HEK293T (cell line): Measurements from ENCODE around the gene KRT33A.
A peak's percentile ranks its signal among the peaks of the same experiment; 100 is the strongest.
"Not testable (repeated sequence)": the region's sequence is repeated elsewhere in the genome, so short reads cannot be mapped to it uniquely, and the experiment has no call there.

Experiments used
- CTCF ChIA-PET: fragments of 350-600 bp; formaldehyde crosslinking; extraction: SDS; loops from one replicate; lab custom pipeline; 2021; ENCODE audit warnings: antibody characterized with exemption, inconsistent platforms; lab: Yijun Ruan, JAX
- POLR2A ChIA-PET: fragments of 350-600 bp; formaldehyde crosslinking; extraction: SDS; loops from one replicate; lab custom pipeline; 2020; ENCODE audit warnings: antibody characterized with exemption, inconsistent platforms; lab: Yijun Ruan, JAX
- DNase-seq: peaks from one replicate; pipeline ENCODE4 v3.0.0; 2012; ENCODE audit warnings: mixed read lengths; ENCODE audit errors: extremely low spot score
- ARNT ChIP-seq: fragments of 450-650 bp; IDR thresholded peaks from 2 replicates; pipeline ENCODE4 v1.6.1; 2017; ENCODE audit warnings: mild to moderate bottlenecking
- BHLHE40 ChIP-seq: fragments of 450-650 bp; IDR thresholded peaks from 2 replicates; pipeline ENCODE4 v1.6.1; 2016; ENCODE audit warnings: mild to moderate bottlenecking, moderate library complexity, borderline replicate concordance
- CTBP1 ChIP-seq: fragments of 450-650 bp; IDR thresholded peaks from 2 replicates; pipeline ENCODE4 v1.6.1; 2016; ENCODE audit warnings: borderline replicate concordance
- ELF4 ChIP-seq: fragments of 450-650 bp; IDR thresholded peaks from 2 replicates; pipeline ENCODE4 v1.6.1; 2017; ENCODE audit warnings: antibody characterized with exemption
- FOXA1 ChIP-seq: fragments of 450-650 bp; IDR thresholded peaks from 2 replicates; pipeline ENCODE4 v1.6.1; 2016; ENCODE audit warnings: mild to moderate bottlenecking
- FOXK2 ChIP-seq: fragments of 450-650 bp; IDR thresholded peaks from 2 replicates; pipeline ENCODE4 v1.6.1; 2016; ENCODE audit warnings: mild to moderate bottlenecking
- FOXM1 ChIP-seq: fragments of 450-650 bp; IDR thresholded peaks from 2 replicates; pipeline ENCODE4 v1.6.1; 2017; ENCODE audit warnings: mild to moderate bottlenecking, borderline replicate concordance
- HDGF ChIP-seq: fragments of 450-650 bp; IDR thresholded peaks from 2 replicates; pipeline ENCODE4 v1.6.1; 2017; ENCODE audit warnings: antibody characterized with exemption, borderline replicate concordance
- L3MBTL2 ChIP-seq: fragments of 450-650 bp; conservative IDR thresholded peaks from 2 replicates; pipeline ENCODE4 v1.6.1; 2016; ENCODE audit warnings: mild to moderate bottlenecking
- LEF1 ChIP-seq: fragments of 450-650 bp; IDR thresholded peaks from 2 replicates; pipeline ENCODE4 v1.6.1; 2017; ENCODE audit warnings: mild to moderate bottlenecking, borderline replicate concordance
- NFRKB ChIP-seq: fragments of 450-650 bp; IDR thresholded peaks from 2 replicates; pipeline ENCODE4 v1.6.1; 2016; ENCODE audit warnings: mild to moderate bottlenecking, moderate library complexity
- PKNOX1 ChIP-seq: fragments of 450-650 bp; IDR thresholded peaks from 2 replicates; pipeline ENCODE4 v1.6.1; 2016
- SUZ12 ChIP-seq: fragments of 450-650 bp; IDR thresholded peaks from 2 replicates; pipeline ENCODE4 v1.6.1; 2016; ENCODE audit warnings: mild to moderate bottlenecking
- TARDBP ChIP-seq: fragments of 450-650 bp; IDR thresholded peaks from 2 replicates; pipeline ENCODE4 v1.6.1; 2016
- ZNF384 ChIP-seq: fragments of 450-650 bp; IDR thresholded peaks from 2 replicates; pipeline ENCODE4 v1.6.1; 2016

KRT33A gene

GRCh38 chr17:41352597-41353366 is 2.2 kb upstream of the KRT33A start:
- CTCF ChIA-PET: no interaction called here
- peak; percentile 7 for DNase-seq
- POLR2A ChIA-PET: no interaction called here
- TF ChIP-seq LEF1: no peak
- no peak for TF ChIP-seq FOXA1
- TF ChIP-seq TARDBP: no peak
- TF ChIP-seq FOXK2: no peak
- TF ChIP-seq NFRKB: no peak
- no peak for TF ChIP-seq SUZ12
- TF ChIP-seq ZNF384: no peak
- TF ChIP-seq CTBP1: no peak
- no peak for TF ChIP-seq ELF4

- TF ChIP-seq SUZ12: no peak
- ChIA-PET POLR2A (no interaction called here), CTCF (no interaction called here)
- DNase-seq: no peak
Observed at GRCh38 chr17:41351177-41351576, 549 bp upstream of the KRT33A start.

- CTCF ChIA-PET: interaction anchor here (0.6 kb wide), 1 partner anchor 136 kb away, joined by 3 read pairs; no protein-coding TSS in a partner anchor
- TF ChIP-seq ARNT (no peak), SUZ12 (no peak)
- DNase-seq: no peak
- POLR2A ChIA-PET: no interaction called here
Observed at GRCh38 chr17:41347869-41348760, 2.5 kb downstream of the KRT33A start.

DNA sequence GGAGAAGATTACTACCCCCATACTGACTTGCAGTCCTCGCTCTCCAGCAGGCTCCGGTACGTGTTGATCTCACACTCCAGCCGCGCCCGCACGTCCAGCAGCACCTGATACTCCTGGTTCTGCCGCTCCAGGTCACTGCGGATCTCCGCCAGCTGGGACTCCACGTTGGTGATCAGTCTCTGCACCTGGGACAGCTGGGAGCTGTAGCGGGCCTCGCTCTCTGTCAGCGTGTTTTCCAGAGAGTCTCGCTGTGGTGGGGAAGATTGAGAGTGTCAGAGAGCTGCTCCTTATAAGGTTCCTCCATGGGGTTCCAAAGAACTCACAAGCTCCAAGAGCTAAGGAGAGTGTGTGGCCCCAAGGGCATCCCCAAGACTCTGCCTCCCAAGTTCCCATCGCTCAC is 4.2 kb downstream of the KRT33A start:
- CTCF ChIA-PET: interaction anchor here (1.1 kb wide), 1 partner anchor 24 kb away, joined by 3 read pairs; no protein-coding TSS in a partner anchor
- DNase-seq, POLR2A ChIA-PET: not testable (repeated sequence)

GRCh38 chr17:41345992-41346391 is 4.6 kb downstream of the KRT33A start:
- DNase-seq: no peak
- no peak for TF ChIP-seq HDGF
- no peak for TF ChIP-seq CTBP1
- TF ChIP-seq FOXM1: no peak
- no peak for TF ChIP-seq ARNT
- TF ChIP-seq NFRKB: no peak
- no peak for TF ChIP-seq TARDBP
- TF ChIP-seq SUZ12: no peak
- no peak for TF ChIP-seq FOXA1
- no peak for TF ChIP-seq PKNOX1
- no peak for TF ChIP-seq LEF1
- no peak for TF ChIP-seq FOXK2
- no peak for TF ChIP-seq L3MBTL2
- no peak for TF ChIP-seq ELF4
- TF ChIP-seq ZNF384: no peak
- TF ChIP-seq BHLHE40: no peak
- POLR2A ChIA-PET: no interaction called here
- CTCF ChIA-PET: interaction anchor here (1.1 kb wide), 1 partner anchor 23 kb away, joined by 3 read pairs; no protein-coding TSS in a partner anchor

GRCh38 chr17:41343029-41343428 is 7.6 kb downstream of the KRT33A start:
- TF ChIP-seq FOXK2 (no peak), FOXA1 (no peak), CTBP1 (no peak), SUZ12 (no peak), BHLHE40 (no peak), PKNOX1 (no peak), ARNT (no peak), L3MBTL2 (no peak), NFRKB (no peak), TARDBP (no peak), HDGF (no peak)
- ChIA-PET CTCF (no interaction called here), POLR2A (interaction anchor here (0.7 kb wide), 1 partner anchor 695 kb away, joined by 3 read pairs; no protein-coding TSS in a partner anchor)
- DNase-seq: no peak

DNA sequence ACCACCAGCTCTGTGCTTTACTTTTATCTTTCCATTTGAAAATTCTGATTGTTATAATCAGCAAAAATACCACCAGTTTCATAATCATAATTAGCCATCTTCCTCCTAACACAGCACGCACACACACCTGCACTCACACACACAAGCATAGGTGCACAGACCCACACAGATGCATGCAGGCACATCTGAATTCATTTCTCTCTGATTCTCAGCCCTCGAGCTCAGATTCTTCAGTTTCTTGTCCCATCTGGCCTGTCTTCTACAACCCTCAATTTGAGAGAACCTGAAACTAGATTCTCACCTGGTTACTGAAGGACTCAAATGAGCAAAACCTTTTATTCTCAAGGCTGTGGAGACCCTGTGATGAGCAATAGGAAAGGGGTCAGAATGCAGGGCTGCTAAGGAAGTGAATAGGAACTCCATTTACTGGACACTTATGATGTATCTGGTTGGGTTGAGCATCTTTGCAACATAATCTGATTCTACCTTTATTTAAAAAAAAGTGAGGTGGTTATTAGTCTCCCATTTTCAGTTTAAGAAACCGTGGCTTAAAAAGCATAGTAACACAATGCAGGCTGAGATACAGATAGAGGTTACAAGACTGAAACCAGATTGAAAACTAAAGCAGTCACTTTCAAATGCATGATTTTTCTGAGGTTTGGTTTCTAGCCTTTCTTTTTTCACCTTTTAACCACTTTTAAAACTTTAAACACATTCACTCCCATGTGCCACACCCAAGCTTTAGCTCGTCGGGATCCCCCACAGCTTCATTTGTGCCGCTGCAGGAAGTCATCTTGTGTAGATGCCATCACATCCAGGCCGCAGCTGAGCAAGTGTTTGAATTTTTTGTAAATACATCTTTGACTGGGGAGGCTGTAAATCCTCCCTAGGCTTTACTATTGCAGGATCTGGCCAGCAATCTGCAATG is 9.4 kb downstream of the KRT33A start:
- TF ChIP-seq FOXK2: no peak
- no peak for TF ChIP-seq SUZ12
- DNase-seq: no peak
- POLR2A ChIA-PET: no interaction called here
- CTCF ChIA-PET: no interaction called here
